Liver (tissue), 9 donors: ENCODE results near the gene ARSD. TPM values are rescaled to one million over a fixed set of nuclear protein-coding genes. Genes with fewer than 3 reads are reported as not detected.

Source experiments
- DNase-seq: peaks from one replicate; pipeline ENCODE4 v3.0.0-alpha.2; 2017; ENCODE audit warnings: low spot score
- H3K27ac ChIP-seq, 2 donors: one replicate each; pipeline ENCODE4 v1.7.0; 2013; ENCODE audit warnings: inconsistent platforms in 2 of 2, low read length in 2 of 2, control low read depth in 1 of 2, low read depth in 1 of 2, mild to moderate bottlenecking in 1 of 2
- H3K27me3 ChIP-seq, 4 donors: one replicate each; pipeline versions ENCODE4 v1.6.1 to v1.7.0; 2013; ENCODE audit warnings: low read length in 3 of 4, inconsistent platforms in 1 of 4, mild to moderate bottlenecking in 1 of 4, moderate library complexity in 1 of 4; ENCODE audit not compliant: control insufficient read depth in 4 of 4, insufficient read depth in 4 of 4
- H3K36me3 ChIP-seq, 4 donors: one replicate each; pipeline versions ENCODE4 v1.6.1 to v1.7.0; 2013; ENCODE audit warnings: low read length in 3 of 4, mild to moderate bottlenecking in 3 of 4, low read depth in 1 of 4, moderate library complexity in 1 of 4; ENCODE audit not compliant: control insufficient read depth in 4 of 4, insufficient read depth in 3 of 4
- H3K4me1 ChIP-seq, 4 donors: one replicate each; pipeline versions ENCODE4 v1.6.1 to v1.7.0; 2013; ENCODE audit warnings: low read length in 3 of 4, mild to moderate bottlenecking in 3 of 4, moderate library complexity in 1 of 4; ENCODE audit not compliant: control insufficient read depth in 4 of 4, insufficient read depth in 4 of 4
- H3K4me3 ChIP-seq, 3 donors: one replicate each; pipeline versions ENCODE4 v1.6.1 to v1.7.0; 2013; ENCODE audit warnings: low read length in 3 of 3, control low read depth in 1 of 3, low read depth in 1 of 3, mild to moderate bottlenecking in 1 of 3
- H3K9ac ChIP-seq, 2 donors: one replicate each; pipeline ENCODE4 v1.7.0; 2013; ENCODE audit warnings: low read length in 2 of 2, mild to moderate bottlenecking in 2 of 2, moderate library complexity in 2 of 2, control low read depth in 1 of 2, low read depth in 1 of 2
- H3K9me3 ChIP-seq, 4 donors: one replicate each; pipeline versions ENCODE4 v1.6.1 to v1.7.0; 2013; ENCODE audit warnings: low read length in 3 of 4; ENCODE audit not compliant: control insufficient read depth in 4 of 4
- ATF3 ChIP-seq: IDR thresholded peaks from 2 replicates; pipeline ENCODE4 v1.6.1; 2016; ENCODE audit warnings: antibody characterized with exemption
- EGR1 ChIP-seq, 2 donors: IDR thresholded peaks; 2 replicates each; pipeline ENCODE4 v1.6.1; 2016 to 2018; ENCODE audit warnings: antibody characterized with exemption in 2 of 2, low read depth in 2 of 2
- FOXA1 ChIP-seq: IDR thresholded peaks from 2 replicates; pipeline ENCODE4 v1.6.1; 2016; ENCODE audit warnings: antibody characterized with exemption
- GABPA ChIP-seq, 2 donors: IDR thresholded peaks in 1 of 2; conservative IDR thresholded peaks in 1 of 2; 2 replicates each; pipeline ENCODE4 v1.6.1; 2016; ENCODE audit warnings: antibody characterized with exemption in 2 of 2, mild to moderate bottlenecking in 1 of 2, moderate library complexity in 1 of 2
- HNF4A ChIP-seq, 2 donors: conservative IDR thresholded peaks; 2 replicates each; pipeline ENCODE4 v1.6.1; 2016; ENCODE audit warnings: antibody characterized with exemption in 2 of 2, mild to moderate bottlenecking in 2 of 2
- HNF4G ChIP-seq: IDR thresholded peaks from 2 replicates; pipeline ENCODE4 v1.6.1; 2016; ENCODE audit warnings: antibody characterized with exemption
- JUND ChIP-seq, 2 donors: IDR thresholded peaks; 2 replicates each; pipeline ENCODE4 v1.6.1; 2016; ENCODE audit warnings: antibody characterized with exemption in 2 of 2
- NR2F2 ChIP-seq: IDR thresholded peaks from 2 replicates; pipeline ENCODE4 v1.6.1; 2016; ENCODE audit warnings: antibody characterized with exemption
- RAD21 ChIP-seq, 2 donors: IDR thresholded peaks; 2 replicates each; pipeline ENCODE4 v1.6.1; 2016; ENCODE audit warnings: antibody characterized with exemption in 2 of 2, mild to moderate bottlenecking in 2 of 2
- RXRA ChIP-seq, 2 donors: IDR thresholded peaks; 2 replicates each; pipeline ENCODE4 v1.6.1; 2017 to 2018; ENCODE audit warnings: antibody characterized with exemption in 2 of 2, mild to moderate bottlenecking in 1 of 2
- SP1 ChIP-seq: IDR thresholded peaks from 2 replicates; pipeline ENCODE4 v1.6.1; 2018; ENCODE audit warnings: antibody characterized with exemption, mild to moderate bottlenecking
- TAF1 ChIP-seq: conservative IDR thresholded peaks from 2 replicates; pipeline ENCODE4 v1.6.1; 2016; ENCODE audit warnings: antibody characterized with exemption, mild to moderate bottlenecking
- WGBS: extraction: QIAGEN DNeasy Blood & Tissue Kit; methylation state at CpG from one replicate; pipeline ENCODE4 v1.1.7; 2013; 5-methylcytosine and 5-hydroxymethylcytosine counted together
- polyA plus RNA-seq, 2 donors: library from polyadenylated mRNA; stranded (reverse) in 1 of 2; unstranded in 1 of 2; fragments of 200-250 nt in 1 of 2; fragments of >200 nt in 1 of 2; fragmentation: Nextera tagmentation in 1 of 2; extraction: Ambion mirVana in 1 of 2; gene quantifications; one replicate each; pipeline versions ENCODE4 v1.2.1 to v1.2.3, GENCODE V29; 2013 to 2015
- total RNA-seq, 2 donors: library from RNA; depleted of rRNA; stranded (reverse); fragments of >200 nt; gene quantifications; one replicate each; pipeline ENCODE4 v1.2.3, GENCODE V29; 2014
- TF ChIP-seq, protein P1 (sequence below): IDR thresholded peaks from 2 replicates; pipeline ENCODE4 v1.6.1; 2016; ENCODE audit warnings: antibody characterized with exemption, mild to moderate bottlenecking
- TF ChIP-seq, protein P2 (sequence below): IDR thresholded peaks from 2 replicates; pipeline ENCODE4 v1.6.1; 2016; ENCODE audit warnings: antibody characterized with exemption
- donor health status: healthy.
- donor health status: healthy.
- donor health status: healthy.
- donor health status: healthy.
- donor health status: healthy.

The ARSD gene
- total and polyA plus RNA-seq, 4 donors = 11.3 to 42.4 (median 19.5) TPM

GRCh38 chrX:2855761-2856160 is 73.4 kb downstream of the ARSD start:
- WGBS = 99% methylated on average over 2 of the region's 2 CpGs
- TF ChIP-seq HNF4G = no peak
- no peak for TF ChIP-seq HNF4A (conservative IDR thresholded peaks at IDR 0.05)
- TF ChIP-seq FOXA1 = no peak
- TF ChIP-seq NR2F2 = no peak
- TF ChIP-seq GABPA (IDR thresholded peaks at IDR 0.05 in 1 of 2, conservative IDR thresholded peaks at IDR 0.05 in 1 of 2) = no peak
- TF ChIP-seq, protein P1, sequence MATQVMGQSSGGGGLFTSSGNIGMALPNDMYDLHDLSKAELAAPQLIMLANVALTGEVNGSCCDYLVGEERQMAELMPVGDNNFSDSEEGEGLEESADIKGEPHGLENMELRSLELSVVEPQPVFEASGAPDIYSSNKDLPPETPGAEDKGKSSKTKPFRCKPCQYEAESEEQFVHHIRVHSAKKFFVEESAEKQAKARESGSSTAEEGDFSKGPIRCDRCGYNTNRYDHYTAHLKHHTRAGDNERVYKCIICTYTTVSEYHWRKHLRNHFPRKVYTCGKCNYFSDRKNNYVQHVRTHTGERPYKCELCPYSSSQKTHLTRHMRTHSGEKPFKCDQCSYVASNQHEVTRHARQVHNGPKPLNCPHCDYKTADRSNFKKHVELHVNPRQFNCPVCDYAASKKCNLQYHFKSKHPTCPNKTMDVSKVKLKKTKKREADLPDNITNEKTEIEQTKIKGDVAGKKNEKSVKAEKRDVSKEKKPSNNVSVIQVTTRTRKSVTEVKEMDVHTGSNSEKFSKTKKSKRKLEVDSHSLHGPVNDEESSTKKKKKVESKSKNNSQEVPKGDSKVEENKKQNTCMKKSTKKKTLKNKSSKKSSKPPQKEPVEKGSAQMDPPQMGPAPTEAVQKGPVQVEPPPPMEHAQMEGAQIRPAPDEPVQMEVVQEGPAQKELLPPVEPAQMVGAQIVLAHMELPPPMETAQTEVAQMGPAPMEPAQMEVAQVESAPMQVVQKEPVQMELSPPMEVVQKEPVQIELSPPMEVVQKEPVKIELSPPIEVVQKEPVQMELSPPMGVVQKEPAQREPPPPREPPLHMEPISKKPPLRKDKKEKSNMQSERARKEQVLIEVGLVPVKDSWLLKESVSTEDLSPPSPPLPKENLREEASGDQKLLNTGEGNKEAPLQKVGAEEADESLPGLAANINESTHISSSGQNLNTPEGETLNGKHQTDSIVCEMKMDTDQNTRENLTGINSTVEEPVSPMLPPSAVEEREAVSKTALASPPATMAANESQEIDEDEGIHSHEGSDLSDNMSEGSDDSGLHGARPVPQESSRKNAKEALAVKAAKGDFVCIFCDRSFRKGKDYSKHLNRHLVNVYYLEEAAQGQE = no peak
- no peak for TF ChIP-seq ATF3
- TF ChIP-seq RAD21 (IDR thresholded peaks at IDR 0.05) = no peak
- no peaks in the 10 kb centered on the region for H3K4me1 ChIP-seq
- no peak for DNase-seq
- H3K4me3 ChIP-seq = no peak overlapping the region
- peaks cover 0 to 48% (median 26%) of the 10 kb centered on the region in 4 donors for H3K36me3 ChIP-seq
- no peak overlapping the region for H3K9ac ChIP-seq
- no peak overlapping the region for H3K27ac ChIP-seq
- no peaks in the 10 kb centered on the region for H3K27me3 ChIP-seq
- no peaks in the 10 kb centered on the region for H3K9me3 ChIP-seq

GRCh38 chrX:2854918-2855317 is 74.2 kb downstream of the ARSD start:
- DNase-seq = no peak
- H3K4me3 ChIP-seq = no peak overlapping the region
- H3K27ac ChIP-seq = no peak overlapping the region
- 97% methylated on average over 21 of the region's 21 CpGs for WGBS
- H3K9me3 ChIP-seq = no peaks in the 10 kb centered on the region
- H3K4me1 ChIP-seq = no peaks in the 10 kb centered on the region
- H3K9ac ChIP-seq = no peak overlapping the region
- H3K27me3 ChIP-seq = no peaks in the 10 kb centered on the region
- TF ChIP-seq EGR1 (IDR thresholded peaks at IDR 0.05; ENCODE audit: low read depth in 2 of 2) (no peak), SP1 (no peak), HNF4G (no peak), RXRA (IDR thresholded peaks at IDR 0.05) (no peak), JUND (IDR thresholded peaks at IDR 0.05) (no peak), TAF1 (no peak)
- TF ChIP-seq, protein P2, sequence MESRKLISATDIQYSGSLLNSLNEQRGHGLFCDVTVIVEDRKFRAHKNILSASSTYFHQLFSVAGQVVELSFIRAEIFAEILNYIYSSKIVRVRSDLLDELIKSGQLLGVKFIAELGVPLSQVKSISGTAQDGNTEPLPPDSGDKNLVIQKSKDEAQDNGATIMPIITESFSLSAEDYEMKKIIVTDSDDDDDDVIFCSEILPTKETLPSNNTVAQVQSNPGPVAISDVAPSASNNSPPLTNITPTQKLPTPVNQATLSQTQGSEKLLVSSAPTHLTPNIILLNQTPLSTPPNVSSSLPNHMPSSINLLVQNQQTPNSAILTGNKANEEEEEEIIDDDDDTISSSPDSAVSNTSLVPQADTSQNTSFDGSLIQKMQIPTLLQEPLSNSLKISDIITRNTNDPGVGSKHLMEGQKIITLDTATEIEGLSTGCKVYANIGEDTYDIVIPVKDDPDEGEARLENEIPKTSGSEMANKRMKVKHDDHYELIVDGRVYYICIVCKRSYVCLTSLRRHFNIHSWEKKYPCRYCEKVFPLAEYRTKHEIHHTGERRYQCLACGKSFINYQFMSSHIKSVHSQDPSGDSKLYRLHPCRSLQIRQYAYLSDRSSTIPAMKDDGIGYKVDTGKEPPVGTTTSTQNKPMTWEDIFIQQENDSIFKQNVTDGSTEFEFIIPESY = no peak
- peaks cover 0 to 44% (median 23%) of the 10 kb centered on the region in 4 donors for H3K36me3 ChIP-seq

Other genes starting within 250 kb of the ARSD start
- 10 to 100 TPM; 49.9 to 62.7 TPM for gene CD99, start 238.0 kb downstream of the ARSD start, total RNA-seq
- gene CD99, start 238.0 kb downstream of the ARSD start, polyA plus RNA-seq = 100 to 1,000 TPM; 142 to 165 TPM
- under 1 TPM in 1 of 2 donors, not detected in 1; 0.93 TPM for gene XG, start 177.3 kb downstream of the ARSD start, total RNA-seq
- under 1 TPM; 0.02 to 0.74 TPM for gene XG, start 177.3 kb downstream of the ARSD start, polyA plus RNA-seq
- 10 to 100 TPM; 11.9 to 32.6 TPM for gene GYG2, start 100.4 kb downstream of the ARSD start, total RNA-seq
- gene GYG2, start 100.4 kb downstream of the ARSD start, polyA plus RNA-seq = 10 to 100 TPM; 11.3 to 16.7 TPM
- gene ARSH, start 77.2 kb upstream of the ARSD start, total RNA-seq = not detected
- gene ARSH, start 77.2 kb upstream of the ARSD start, polyA plus RNA-seq = not detected
- under 1 TPM; 0.09 to 0.75 TPM for gene ARSF, start 112.1 kb upstream of the ARSD start, total RNA-seq
- under 1 TPM; 0.18 to 0.37 TPM for gene ARSF, start 112.1 kb upstream of the ARSD start, polyA plus RNA-seq